ENCODE results near the gene PTH2R. TPM values are rescaled to one million over a fixed set of nuclear protein-coding genes. Genes with fewer than 3 reads are reported as not detected.

The PTH2R gene
- total and polyA plus RNA-seq, 9 of the 15 experiments (the other 6 are each of a cell fraction or from before 2014, with no cell fraction given): 2.7 to 8.8 (median 4.2) TPM

DNA sequence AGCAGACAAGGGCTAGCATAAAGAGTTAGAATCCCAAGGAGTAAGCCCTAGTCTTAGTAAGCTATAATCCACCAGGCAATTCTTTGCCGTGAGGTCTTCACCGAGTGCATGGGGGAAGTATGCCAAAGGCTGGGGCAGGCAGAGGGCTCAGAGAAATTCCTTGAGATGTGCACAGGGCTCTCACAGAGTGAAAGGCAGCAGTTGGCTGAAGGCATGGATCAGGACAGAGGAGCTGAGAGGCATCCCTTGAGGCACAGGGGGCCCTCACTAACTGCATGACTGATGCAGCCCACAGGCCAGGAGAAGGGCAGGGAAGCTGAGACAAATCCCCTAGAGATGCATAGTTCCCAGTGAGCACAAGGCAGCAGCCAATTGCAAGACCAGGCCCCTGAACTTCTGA lies 34.1 kb downstream of the PTH2R start:
- Histone ChIP-seq H2AFZ (ENCODE audit: low read depth, low read length) (no peak overlapping the region), H3K27me3 (ENCODE audit: control insufficient read depth in 2 of 2, insufficient read depth in 2 of 2, low read length in 2 of 2) (no peaks in the 10 kb centered on the region), H3K27ac (ENCODE audit: extremely low read depth, low read depth, low read length) (no peak overlapping the region), H3K9me1 (ENCODE audit: control insufficient read depth, insufficient read depth, low read length) (no peaks in the 10 kb centered on the region), H3K9ac (ENCODE audit: insufficient read depth in 1 of 2, low read depth in 2 of 2, low read length in 2 of 2) (no peak overlapping the region), H3K4me3 (no peak overlapping the region), H3K4me2 (ENCODE audit: insufficient read depth, low read length) (no peak overlapping the region), H3K79me2 (ENCODE audit: control insufficient read depth, insufficient read depth, low read length) (no peaks in the 10 kb centered on the region), H3K36me3 (ENCODE audit: control insufficient read depth, insufficient read depth, low read length) (no peaks in the 10 kb centered on the region), H4K20me1 (replicated peaks; ENCODE audit: control insufficient read depth, insufficient read depth, low read length) (no peaks in the 10 kb centered on the region), H3K9me3 (replicated peaks; ENCODE audit: control insufficient read depth, insufficient read depth, low read depth, low read length) (no peaks in the 10 kb centered on the region), H3K4me1 (replicated peaks in 1 of 2; ENCODE audit: control insufficient read depth in 2 of 2, insufficient read depth in 2 of 2, low read length in 2 of 2) (no peaks in the 10 kb centered on the region)
- DNase-seq (ENCODE audit: extremely low read depth in 1 of 4, low spot score in 3 of 4) (no peak), ATAC-seq (no peak), FAIRE-seq (no peak)
- intact Hi-C loops (cut with micrococcal nuclease): no loop called here
- WGBS (ENCODE audit: insufficient coverage, low coverage, missing lambda C conversion rate): 0% methylated on average over 2 of the region's 2 CpGs
- POLR2A ChIA-PET: no interaction called here
- BruUV-seq (replicated peaks): no TSS peak
- CTCF ChIA-PET (ENCODE audit: low intra/inter-chr PET ratio): no interaction called here
- TF ChIP-seq KDM5B (IDR thresholded peaks at IDR 0.05; ENCODE audit: insufficient replicate concordance, low read depth, low read length) (no peak), DPF2 (IDR thresholded peaks at IDR 0.05) (no peak), TCF3 (CRISPR knock-in tag; IDR thresholded peaks at IDR 0.05) (no peak), CBFA2T2 (conservative IDR thresholded peaks at IDR 0.05) (no peak), SMARCA5 (IDR thresholded peaks at IDR 0.05) (no peak), NFE2L1 (tag; IDR thresholded peaks at IDR 0.05; ENCODE audit: borderline replicate concordance, low read depth) (no peak), WHSC1 (IDR thresholded peaks at IDR 0.05; ENCODE audit: low read length) (no peak), GTF2E2 (tag; IDR thresholded peaks at IDR 0.05) (no peak), TAF1 (IDR thresholded peaks at IDR 0.05; ENCODE audit: control insufficient read depth, extremely low read depth, insufficient read depth, low read length, severe bottlenecking) (no peak), KAT8 (IDR thresholded peaks at IDR 0.05; ENCODE audit: low read depth) (no peak)
- TF ChIP-seq, protein P1, sequence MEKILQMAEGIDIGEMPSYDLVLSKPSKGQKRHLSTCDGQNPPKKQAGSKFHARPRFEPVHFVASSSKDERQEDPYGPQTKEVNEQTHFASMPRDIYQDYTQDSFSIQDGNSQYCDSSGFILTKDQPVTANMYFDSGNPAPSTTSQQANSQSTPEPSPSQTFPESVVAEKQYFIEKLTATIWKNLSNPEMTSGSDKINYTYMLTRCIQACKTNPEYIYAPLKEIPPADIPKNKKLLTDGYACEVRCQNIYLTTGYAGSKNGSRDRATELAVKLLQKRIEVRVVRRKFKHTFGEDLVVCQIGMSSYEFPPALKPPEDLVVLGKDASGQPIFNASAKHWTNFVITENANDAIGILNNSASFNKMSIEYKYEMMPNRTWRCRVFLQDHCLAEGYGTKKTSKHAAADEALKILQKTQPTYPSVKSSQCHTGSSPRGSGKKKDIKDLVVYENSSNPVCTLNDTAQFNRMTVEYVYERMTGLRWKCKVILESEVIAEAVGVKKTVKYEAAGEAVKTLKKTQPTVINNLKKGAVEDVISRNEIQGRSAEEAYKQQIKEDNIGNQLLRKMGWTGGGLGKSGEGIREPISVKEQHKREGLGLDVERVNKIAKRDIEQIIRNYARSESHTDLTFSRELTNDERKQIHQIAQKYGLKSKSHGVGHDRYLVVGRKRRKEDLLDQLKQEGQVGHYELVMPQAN (IDR thresholded peaks at IDR 0.05; ENCODE audit: borderline replicate concordance): no peak
- TF ChIP-seq, protein P2, sequence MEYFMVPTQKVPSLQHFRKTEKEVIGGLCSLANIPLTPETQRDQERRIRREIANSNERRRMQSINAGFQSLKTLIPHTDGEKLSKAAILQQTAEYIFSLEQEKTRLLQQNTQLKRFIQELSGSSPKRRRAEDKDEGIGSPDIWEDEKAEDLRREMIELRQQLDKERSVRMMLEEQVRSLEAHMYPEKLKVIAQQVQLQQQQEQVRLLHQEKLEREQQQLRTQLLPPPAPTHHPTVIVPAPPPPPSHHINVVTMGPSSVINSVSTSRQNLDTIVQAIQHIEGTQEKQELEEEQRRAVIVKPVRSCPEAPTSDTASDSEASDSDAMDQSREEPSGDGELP (CRISPR knock-in tag; IDR thresholded peaks at IDR 0.05; ENCODE audit: borderline replicate concordance): no peak
- TF ChIP-seq, protein P3, sequence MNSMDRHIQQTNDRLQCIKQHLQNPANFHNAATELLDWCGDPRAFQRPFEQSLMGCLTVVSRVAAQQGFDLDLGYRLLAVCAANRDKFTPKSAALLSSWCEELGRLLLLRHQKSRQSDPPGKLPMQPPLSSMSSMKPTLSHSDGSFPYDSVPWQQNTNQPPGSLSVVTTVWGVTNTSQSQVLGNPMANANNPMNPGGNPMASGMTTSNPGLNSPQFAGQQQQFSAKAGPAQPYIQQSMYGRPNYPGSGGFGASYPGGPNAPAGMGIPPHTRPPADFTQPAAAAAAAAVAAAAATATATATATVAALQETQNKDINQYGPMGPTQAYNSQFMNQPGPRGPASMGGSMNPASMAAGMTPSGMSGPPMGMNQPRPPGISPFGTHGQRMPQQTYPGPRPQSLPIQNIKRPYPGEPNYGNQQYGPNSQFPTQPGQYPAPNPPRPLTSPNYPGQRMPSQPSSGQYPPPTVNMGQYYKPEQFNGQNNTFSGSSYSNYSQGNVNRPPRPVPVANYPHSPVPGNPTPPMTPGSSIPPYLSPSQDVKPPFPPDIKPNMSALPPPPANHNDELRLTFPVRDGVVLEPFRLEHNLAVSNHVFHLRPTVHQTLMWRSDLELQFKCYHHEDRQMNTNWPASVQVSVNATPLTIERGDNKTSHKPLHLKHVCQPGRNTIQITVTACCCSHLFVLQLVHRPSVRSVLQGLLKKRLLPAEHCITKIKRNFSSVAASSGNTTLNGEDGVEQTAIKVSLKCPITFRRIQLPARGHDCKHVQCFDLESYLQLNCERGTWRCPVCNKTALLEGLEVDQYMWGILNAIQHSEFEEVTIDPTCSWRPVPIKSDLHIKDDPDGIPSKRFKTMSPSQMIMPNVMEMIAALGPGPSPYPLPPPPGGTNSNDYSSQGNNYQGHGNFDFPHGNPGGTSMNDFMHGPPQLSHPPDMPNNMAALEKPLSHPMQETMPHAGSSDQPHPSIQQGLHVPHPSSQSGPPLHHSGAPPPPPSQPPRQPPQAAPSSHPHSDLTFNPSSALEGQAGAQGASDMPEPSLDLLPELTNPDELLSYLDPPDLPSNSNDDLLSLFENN (IDR thresholded peaks at IDR 0.05; ENCODE audit: low read depth in 2 of 2, low read length in 2 of 2): no peak
- TF ChIP-seq, protein P4, sequence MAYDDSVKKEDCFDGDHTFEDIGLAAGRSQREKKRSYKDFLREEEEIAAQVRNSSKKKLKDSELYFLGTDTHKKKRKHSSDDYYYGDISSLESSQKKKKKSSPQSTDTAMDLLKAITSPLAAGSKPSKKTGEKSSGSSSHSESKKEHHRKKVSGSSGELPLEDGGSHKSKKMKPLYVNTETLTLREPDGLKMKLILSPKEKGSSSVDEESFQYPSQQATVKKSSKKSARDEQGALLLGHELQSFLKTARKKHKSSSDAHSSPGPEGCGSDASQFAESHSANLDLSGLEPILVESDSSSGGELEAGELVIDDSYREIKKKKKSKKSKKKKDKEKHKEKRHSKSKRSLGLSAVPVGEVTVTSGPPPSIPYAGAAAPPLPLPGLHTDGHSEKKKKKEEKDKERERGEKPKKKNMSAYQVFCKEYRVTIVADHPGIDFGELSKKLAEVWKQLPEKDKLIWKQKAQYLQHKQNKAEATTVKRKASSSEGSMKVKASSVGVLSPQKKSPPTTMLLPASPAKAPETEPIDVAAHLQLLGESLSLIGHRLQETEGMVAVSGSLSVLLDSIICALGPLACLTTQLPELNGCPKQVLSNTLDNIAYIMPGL (CRISPR knock-in tag; IDR thresholded peaks at IDR 0.05): no peak
- in situ Hi-C loops (cut with MboI): no loop called here
